Measurements from ENCODE around the gene UBE2G1. TPM values are rescaled to one million over a fixed set of nuclear protein-coding genes. Genes with fewer than 3 reads are reported as not detected.
A peak's percentile ranks its signal among the peaks of the same experiment; 100 is the strongest.

Gene UBE2G1
- total RNA-seq, 1 experiment from 2014 or later = 79.0 TPM

DNA sequence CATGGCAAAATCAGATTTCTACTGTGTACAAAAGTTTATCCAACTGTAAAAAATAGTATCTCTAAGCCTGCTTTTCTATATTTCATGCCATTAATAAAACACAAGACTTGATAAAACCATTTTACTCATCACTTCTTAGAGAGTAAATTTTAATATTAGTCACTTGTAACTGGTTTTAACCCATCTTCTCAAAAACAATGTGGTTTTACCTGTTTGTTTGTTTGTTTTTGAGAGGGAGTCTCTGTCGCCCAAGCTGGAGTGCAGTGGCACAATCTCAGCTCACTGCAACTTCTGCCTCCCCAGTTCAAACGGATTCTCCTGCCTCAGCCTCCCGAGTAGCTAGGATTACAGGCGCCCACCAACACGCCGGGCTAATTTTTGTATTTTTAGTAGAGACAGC lies 32.1 kb downstream of the UBE2G1 start:
- no peak for DNase-seq (ENCODE audit: low spot score)

DNA sequence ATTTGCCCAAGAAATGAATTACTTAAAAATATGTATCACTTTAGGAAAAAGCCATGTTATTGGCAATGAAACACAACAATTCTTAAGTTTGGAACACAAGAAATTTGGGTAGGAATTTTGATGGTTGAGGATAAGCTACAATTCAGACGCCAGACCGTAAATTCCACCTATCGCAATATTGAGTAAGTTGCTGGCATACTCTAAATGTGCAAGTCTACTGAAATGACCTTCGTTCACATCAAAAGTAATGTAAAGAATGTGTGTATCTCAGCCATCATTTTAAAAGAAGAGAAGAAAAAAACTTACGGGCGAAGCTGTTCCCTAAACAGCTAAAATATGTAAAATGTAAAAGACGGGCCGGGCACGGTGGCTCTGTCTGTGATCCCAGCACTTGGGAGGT lies 33.4 kb downstream of the UBE2G1 start:
- no peak for DNase-seq (ENCODE audit: low spot score)

DNA sequence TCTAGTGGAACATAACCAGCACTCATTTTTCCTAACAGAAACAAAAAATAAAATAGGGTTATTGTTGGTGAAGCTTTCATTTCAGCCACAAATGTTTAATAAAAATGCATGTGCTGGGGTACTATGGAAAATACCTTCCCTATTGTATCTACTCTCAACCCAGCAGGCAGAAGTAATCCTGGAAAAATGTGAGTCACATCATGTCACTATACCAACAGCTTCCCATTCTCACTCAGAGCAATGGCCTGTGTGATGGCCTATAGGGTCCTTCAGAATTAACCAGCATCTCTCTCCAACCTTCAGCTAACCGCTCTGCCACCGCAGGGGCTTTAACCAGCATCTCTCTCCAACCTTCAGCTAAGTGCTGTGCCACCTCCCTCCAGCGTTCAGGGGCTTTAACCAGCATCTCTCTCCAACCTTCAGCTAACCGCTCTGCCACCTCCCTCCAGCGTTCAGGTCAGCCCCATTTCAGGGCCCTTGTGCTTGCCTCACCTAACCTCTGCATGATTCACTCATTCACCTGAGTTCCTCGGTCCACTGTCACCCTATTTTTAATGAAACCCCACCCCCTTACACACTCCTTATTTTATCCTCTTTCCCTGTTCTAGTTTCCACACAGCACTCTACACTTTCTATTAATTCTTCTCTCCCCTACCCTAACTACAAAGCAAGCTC lies 34.0 kb downstream of the UBE2G1 start:
- peak; percentile 26 for DNase-seq (ENCODE audit: low spot score)

DNA sequence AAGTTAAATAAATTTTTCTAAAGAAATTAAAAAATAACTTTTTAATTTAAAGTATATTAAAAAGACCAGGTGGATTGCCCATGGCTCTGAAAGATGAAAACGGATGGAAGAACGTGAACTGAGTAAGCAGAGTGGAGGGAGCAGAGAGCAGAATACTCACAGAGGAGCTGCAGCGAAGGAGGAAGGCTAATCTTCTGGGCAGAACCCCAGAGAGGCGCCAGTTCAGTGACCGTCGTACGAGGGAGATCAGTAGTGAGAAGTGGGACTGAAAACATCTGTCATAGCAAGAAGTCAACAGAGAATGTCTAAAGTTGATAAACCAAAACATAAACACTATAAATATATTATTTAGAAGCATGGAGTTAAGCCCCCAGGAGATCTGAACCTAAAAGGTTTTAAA lies 34.9 kb downstream of the UBE2G1 start:
- DNase-seq (ENCODE audit: low spot score) = no peak

DNA sequence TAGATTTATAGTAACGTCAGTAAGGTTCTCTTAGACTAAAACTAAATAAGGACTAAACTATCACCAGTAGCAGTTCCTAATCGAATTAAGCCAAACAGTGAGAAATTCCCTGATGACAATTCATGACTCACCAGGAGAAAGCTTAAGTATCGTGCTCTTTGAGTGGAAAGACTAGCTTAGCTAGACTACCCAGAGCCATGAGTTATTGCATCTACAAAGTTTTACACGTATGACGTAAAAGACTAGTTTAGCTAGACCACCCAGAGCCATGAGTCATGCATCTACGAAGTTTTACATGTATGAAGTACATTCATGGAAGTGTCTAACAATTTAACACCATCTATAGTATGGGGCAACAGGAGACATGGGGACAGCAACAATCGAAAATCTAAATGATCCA lies 36.6 kb downstream of the UBE2G1 start:
- peak; percentile 95 for DNase-seq (ENCODE audit: low spot score)

DNA sequence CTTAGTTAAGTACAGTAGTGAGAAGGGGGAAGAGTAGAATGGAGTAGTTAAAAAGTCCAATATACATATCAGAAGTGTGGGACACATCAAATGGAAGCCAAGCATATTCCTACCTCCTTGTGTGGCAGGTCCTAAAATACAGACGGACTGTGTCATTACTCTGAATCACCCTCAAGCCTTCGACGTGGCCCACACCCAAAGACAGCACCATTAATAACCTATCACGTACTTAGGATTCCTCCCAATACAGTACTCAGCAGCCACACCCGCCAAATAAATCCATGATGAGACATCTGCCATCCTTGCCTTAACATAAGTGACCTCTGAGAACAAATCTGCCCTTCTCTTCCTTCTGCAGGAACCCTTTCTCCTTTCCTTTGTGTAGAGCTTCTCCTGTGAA lies 38.9 kb downstream of the UBE2G1 start:
- peak; percentile 90 for DNase-seq (ENCODE audit: low spot score)

DNA sequence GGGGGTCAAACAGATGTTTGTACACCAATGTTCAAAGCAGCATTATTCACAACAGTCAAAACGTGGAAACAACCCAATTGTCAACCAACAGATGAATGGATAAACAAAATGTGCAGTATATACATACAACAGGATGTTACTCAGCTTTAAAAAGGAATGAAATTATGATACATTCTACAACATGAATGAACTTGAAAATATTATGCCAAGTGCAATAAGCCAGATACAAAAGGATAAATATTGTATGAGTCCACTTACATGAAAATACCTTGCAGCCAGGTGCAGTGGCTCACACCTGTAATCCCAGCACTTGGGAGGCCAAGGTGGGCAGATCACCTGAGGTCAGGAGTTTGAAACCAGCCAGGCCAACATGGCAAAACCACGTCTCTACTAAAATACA lies 39.9 kb downstream of the UBE2G1 start:
- no peak for DNase-seq (ENCODE audit: low spot score)

DNA sequence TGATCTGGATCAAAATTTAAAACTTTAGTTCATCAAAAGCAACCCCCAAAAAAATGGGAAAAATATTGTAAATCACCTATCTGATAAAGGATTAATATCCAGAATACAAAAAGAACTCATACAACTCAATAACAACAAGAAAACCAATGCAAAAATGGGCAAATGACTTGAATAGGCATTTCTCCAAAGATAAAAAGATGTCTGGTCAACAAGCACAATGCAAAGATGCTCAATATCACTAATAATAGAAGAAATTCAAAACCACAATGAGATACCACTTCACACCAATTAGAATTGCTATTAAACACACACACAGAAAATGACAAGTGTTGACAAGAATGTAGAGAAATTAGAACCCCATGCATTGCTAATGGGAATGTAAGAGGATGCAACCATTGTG lies 40.4 kb downstream of the UBE2G1 start:
- no peak for DNase-seq (ENCODE audit: low spot score)

DNA sequence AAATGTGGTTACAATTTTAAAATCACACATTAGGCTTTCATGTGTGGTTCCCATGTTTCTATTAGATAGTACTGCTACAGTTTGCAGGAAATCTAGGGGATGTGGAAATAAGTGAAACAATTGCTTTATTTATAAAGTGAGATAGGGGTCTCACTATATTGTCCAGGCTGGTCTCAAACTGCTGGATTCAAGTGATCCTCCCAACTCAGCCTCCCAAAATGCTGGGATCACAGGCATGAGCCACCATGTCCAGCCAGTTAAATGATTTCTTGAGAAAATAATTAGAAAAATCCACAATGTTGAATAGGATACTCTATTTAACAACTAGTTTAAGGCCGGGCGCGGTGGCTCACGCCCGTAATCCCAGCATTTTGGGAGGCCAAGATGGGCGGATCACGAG lies 42.0 kb downstream of the UBE2G1 start:
- DNase-seq (ENCODE audit: low spot score) = no peak

DNA sequence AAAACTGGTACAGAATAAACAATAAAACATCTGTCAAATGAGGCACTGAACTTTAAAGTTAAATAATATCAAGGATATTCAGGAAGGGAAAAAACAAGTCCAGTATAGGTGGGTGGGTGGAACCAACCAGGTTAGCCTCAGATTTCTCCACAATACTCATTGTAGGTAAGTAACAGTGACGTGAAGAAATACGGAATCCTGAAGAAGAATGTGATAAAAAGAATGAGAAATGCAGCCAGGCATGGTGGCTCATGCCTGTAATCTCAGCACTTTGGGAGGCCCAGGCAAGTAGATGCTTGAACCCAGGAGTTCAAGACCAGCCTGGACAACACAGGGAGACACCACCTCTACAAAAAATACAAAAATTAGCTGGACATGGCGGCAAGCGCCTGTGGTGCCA lies 47.3 kb downstream of the UBE2G1 start:
- DNase-seq (ENCODE audit: low spot score) = no peak

DNA sequence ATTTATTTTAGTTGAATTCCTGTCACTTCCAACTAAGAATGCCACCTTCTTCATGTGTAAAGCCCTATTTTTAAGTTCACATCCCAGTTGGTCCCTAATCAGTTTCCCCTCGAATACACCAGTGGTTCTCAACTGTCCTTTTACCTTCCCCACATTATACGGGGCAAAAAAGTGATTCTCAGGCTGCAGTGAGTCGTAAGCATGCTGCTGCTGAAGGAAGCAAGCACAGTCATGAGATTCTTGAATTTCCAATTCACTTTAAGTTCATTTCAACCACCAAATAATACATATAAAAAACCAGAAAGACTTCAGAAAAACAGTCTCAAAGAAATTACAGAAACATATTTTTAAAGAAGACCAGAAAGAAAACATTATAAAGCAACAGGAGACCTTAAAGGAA lies 47.9 kb downstream of the UBE2G1 start:
- DNase-seq (ENCODE audit: low spot score) = no peak

DNA sequence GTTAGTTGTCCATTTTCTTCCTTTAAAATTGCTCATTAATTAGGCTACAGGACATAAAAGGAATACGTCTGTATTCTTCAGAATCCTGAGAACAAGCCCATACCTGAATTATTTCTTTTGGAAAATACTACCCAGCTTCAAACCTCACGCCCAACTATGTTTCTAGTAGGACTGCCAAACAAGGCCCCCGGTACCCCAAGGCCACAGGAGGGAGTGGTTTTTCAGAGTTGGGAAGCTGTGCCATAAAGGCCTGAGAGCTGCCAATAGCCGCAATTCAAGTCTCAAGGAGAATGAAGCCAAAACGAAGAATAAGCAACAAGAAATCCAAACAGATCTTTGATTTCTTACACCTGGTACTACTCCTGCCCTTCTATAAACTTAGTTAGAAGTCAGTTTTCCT lies 48.3 kb downstream of the UBE2G1 start:
- DNase-seq (ENCODE audit: low spot score) = no peak

DNA sequence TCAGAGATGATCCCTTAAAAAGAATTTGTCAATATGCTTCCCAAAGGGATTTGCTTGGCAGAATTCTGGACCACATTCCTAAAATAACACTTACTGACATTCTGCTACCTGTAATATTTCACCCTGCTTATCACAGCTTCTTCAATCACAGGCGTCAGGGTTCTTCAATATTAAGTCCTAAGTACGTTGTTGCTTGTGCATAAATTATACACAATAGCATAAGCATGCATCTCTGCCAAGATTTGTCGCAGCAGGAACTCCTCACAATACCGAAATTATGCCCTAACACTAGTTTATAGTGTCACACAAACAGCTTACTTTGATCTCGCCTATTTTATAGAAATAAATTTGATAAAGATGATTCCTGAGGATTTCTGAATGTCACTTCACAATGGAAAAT lies 48.9 kb downstream of the UBE2G1 start:
- no peak for DNase-seq (ENCODE audit: low spot score)

DNA sequence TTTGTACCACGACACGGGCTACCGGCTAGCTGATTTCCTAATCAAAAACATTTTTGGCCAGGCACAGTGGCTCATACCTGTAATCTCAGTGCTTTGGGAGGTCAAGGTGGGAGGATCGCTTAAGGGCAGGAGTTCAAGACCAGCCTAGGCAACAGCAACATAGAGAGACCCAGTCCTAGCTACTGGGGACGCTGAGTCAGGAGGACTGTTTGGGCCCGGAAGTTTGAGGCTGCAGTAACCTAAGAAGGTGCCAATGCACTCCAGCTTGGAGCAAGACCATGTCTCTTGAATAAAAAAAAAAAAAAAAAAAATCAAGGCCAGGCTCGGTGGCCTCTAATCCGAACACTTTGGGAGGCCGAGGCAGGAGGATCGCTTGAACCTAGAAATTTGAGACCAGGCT lies 49.8 kb downstream of the UBE2G1 start:
- no peak for DNase-seq (ENCODE audit: low spot score)

DNA sequence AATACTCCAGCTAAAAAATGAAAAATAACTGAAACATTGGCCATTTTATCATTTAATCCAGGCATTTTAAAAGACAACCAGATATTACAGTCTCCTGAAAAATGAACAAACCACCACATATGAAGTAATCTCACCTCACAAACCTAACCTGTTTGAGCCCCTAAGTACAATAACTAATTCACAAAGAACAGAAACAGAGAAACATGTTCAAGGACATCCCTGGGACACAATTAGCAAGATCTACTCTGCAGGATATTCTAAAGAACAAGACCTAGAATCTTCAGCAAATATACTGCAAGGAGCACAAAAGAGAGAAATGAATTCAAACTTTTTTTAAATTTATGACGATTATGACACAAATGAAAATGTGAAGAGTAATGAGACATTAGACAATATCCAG lies 51.9 kb downstream of the UBE2G1 start:
- no peak for DNase-seq (ENCODE audit: low spot score)

DNA sequence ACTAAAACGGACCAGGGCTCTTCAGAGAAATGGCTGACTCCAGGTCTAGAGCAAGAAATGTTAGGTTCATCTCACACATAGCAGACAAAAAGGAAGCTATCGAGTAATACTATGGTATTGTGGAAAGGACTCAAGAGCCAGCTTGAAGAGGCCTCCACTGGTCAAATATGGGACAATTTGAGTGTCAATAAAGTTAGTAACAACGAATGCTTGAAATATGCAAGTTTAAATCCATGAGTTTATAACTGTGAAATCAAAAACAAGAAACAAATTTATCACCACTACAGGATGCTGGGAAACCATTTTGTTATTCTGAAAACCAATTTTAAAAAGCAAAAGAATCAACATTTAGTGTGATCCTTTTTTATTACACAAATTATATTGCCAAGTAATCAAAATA lies 52.3 kb downstream of the UBE2G1 start:
- no peak for DNase-seq (ENCODE audit: low spot score)

DNA sequence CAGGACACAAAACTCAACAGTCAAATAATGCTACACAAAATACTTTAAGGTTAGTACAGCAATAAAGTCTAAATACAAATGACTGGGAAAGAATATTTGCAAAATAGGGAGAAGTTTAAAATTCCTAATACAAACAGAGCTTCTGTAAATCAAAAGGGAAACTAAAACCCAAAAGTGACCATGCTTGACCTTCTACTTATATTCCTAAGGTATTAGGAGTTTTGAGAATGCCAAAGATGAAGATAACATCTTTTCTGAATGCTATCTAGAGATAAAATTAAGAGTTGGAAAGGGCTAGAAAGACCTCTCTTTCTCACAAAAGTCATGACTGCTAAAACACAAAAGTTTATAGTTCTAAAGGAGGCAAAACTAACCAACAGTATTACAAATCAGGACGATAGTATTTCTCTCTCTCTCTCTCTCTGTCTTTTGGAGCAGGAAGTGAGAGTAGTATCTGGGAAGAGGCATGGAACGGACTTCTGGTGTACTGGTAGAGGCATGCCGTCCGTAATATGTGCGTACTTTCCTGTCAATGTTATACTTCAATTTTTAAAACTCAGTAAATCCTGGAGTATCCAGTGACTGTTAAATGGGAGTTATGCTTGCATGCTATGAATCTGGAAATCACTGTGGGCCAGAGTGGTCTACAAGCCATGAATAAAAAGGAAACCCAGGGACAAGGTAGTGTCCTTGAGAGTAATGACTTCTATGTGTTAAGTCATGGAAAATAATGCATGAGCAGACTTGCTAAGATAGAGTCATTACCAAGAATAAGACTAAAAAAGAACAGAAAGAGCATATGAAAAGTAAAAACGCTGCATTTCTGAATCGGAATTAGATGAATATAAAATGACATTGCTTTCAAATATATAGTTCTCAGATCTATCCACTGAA lies 53.0 kb downstream of the UBE2G1 start:
- DNase-seq (ENCODE audit: low spot score) = no peak

DNA sequence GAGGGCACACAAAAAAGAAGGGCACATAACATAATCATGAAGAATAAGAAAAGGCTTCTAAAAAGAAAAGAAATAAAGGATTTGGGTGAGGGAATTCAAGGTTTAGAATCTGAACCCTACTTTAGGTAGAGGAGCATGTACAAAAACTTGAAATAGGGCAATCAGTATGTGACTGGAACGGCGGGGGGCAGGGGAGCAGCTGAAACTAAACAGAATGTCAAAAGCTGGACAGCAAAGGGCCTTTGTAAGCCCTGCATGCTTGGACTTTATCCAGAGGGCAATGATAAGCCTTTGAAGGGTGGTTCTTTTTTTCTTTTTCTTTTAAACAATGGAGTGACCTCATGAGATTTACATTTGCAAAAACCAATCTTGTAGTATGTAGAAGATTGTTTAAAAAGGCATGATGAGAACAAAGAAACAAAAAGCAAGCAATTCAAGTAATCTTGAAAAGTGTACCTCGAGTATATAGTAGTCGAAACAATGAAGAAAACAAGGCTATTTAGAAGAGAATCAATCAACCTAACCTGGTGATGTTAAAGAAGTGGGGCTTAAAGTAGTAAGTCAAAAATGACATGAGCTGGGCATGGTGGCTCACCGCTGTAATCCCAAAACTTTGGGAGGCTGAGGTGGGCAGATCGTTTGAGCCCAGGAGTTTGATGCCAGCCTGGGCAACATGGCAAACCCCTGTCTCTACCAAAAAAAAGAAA lies 56.0 kb downstream of the UBE2G1 start:
- no peak for DNase-seq (ENCODE audit: low spot score)

DNA sequence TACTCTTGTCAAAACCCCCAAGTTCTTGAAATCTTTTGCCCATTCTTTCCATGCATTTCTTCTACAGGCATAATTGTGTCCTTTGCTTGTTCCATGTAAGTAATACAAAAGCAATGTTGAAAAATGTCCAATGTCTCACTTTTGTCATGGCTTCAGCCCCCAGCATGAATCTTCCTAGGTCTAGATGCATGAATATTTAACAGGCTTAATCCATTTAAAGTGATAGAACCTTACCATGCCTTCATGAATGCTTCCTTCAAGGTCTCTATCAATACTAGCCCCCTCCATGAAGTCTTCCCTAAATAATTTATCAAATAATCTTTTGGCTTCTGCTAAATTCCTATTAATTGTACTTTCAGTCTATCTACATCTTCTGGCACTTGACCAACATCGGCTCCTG lies 56.6 kb downstream of the UBE2G1 start:
- DNase-seq (ENCODE audit: low spot score) = no peak

DNA sequence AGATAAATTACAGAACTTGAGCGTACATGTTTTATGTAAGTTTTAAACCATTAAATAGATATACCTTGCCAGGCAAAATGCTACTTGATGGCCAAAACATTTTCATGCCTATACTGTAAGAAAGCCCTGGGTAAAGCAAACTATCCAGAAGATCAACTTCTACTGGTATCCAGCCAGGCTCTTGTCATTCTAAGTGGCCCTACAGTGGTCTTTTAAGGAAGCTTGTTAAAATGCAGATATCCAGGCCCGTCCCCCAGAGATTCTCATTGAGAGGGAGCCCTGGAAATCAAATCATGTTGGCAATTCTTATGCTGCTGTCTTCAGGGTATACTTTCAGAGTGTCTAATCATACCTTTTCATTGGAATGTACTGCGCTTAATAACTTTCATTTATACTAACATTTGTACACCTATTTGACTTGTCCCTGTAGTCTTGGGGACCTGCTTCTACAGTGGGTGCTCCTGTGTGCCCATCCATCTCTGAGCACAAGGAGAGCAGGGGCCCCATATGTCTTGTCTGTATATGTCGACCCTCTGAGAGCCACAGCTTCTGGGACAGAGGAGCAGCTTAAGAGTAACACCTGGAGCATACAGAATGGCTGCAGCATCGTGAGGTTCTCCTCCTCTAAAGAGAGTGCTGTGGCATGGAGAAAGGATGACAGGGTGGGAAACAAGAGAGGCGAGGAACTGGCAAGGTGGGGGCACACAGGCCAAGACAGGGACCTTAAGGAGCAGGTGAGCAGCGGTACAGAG lies 59.1 kb downstream of the UBE2G1 start:
- DNase-seq (ENCODE audit: low spot score) = no peak

DNA sequence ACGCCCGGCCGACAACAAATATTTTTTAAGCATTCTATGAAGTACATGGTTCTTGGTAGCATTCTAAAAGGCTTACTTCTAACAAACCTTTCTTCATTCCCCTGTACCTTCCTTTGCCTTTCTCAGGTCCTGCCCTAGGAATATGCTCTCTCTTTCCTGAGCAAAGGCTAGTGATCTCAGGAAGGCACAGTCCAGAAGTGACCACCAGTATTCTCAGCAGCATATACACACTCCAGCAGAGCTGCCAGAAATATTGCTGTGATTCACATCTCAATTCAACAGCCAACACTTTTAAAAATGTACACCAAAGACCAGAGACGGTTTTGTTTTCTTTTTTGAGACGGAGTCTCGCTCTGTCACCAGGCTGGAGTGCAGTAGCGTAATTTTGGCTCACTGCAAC lies 61.3 kb downstream of the UBE2G1 start:
- DNase-seq (ENCODE audit: low spot score) = no peak

DNA sequence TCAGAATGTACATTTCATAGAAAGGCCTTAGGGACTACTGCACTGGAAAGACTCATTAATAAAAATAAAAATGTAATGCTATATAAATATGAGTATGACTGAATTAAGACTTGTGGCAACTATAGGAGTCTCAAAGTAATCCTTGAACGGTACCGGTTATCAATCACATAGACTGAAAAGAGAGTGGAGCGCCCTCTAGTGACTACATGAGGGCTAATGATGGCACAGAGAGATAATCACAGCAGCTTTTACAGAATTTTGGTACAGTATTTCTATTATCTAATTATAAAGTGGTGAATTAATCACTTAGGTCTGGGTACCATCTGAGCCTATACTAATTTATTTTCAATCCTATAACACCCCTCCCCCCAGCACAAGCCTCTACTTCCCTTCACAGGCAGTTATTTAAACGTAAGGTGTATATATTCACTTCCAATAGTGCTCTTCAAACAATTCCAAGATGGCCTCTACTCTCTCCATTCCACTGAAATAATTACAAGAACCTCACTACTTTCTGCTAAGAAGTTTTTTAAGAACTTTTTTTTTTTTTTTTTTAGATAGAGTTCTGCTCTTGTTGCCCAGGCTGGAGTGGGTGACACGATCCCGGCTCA lies 62.0 kb downstream of the UBE2G1 start:
- DNase-seq (ENCODE audit: low spot score) = peak; percentile 31

Measured in A172 (cell line).